DMS 273 (cell line): ENCODE data around the gene ANKUB1.
A peak's percentile ranks its signal among the peaks of the same experiment; 100 is the strongest.
"Not testable (repeated sequence)": the region's sequence is repeated elsewhere in the genome, so short reads cannot be mapped to it uniquely, and the experiment has no call there.

Experiments
- DNase-seq: peaks from one replicate; lab custom pipeline; 2025; ENCODE audit not compliant: unreplicated experiment; lab: John Stamatoyannopoulos, UW

Gene ANKUB1, protein sequence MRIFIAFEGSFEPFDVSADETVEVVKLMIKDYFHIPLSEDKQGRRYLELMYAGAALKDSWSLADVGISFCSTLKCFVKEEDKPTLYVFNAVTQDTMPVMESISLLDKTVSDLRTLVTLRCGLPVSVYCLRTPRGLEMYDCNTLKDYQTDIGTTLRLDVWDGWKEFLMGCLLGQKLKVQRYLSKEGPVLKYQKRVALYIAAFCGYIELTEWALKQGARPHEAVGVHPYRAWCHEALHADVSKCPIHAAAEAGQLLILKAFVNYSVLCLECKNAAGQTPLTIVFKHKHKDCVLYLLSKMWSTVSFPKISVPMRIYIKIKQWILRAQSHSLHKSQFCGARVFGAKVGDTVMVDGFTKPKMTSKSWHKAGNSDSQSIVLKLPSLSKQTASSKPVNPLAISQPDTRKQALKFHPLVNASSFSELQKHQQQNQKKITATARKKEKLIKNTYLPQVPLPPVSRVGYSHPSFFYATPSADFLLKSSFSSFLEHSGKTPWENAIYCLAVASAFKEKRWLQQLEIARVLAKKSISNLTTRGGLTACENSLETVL

GRCh38 chr3:149792452-149793270, at the start of gene ANKUB1:
Gene ANKUB1 (minus strand): TSS chr3:149792554. CDS start chr3:149792366, 188 bp downstream.
- no peak for DNase-seq

DNA sequence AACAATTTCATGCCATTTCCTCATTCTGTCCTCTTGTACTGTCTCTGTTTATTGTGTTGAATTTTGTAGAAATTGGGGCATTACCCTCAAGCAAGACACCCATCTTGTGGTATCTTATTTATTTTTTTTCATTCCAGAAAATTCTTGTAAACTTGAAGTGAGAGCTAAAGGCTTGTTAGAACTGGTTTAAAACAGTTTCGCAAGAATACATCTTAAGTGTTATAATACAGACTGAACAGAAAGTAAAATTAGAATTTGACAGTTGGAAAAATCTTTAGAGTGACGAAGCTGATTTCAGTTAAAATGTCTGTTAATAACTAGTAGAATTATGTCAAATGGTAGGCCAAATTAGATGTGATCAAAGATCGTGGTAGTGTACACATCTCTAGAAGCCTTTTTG, 47.5 kb upstream of the ANKUB1 start:
- DNase-seq: no peak

GRCh38 chr3:149839469-149839868, 47.1 kb upstream of the ANKUB1 start:
- not testable (repeated sequence) for DNase-seq

GRCh38 chr3:149838491-149838890, 46.1 kb upstream of the ANKUB1 start:
- DNase-seq: not testable (repeated sequence)

DNA sequence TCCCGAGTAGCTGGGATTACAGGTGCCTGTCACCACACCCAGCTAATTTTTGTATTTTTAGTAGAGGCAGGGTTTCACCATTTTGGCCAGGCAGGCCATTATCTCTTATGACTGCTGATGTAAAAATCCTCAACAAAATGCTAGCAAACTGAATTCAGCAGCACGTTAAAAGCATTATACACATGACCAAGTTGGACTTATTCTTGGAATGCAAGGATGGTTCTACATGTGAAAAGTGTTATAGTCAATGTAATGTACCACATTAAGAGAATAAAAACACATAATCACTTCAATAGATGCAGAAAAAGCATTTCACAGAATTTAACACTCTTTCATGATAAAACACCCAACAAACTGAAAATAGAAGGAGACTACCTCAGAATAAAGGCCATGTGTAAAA, 40.9 kb upstream of the ANKUB1 start:
- no peak for DNase-seq

DNA sequence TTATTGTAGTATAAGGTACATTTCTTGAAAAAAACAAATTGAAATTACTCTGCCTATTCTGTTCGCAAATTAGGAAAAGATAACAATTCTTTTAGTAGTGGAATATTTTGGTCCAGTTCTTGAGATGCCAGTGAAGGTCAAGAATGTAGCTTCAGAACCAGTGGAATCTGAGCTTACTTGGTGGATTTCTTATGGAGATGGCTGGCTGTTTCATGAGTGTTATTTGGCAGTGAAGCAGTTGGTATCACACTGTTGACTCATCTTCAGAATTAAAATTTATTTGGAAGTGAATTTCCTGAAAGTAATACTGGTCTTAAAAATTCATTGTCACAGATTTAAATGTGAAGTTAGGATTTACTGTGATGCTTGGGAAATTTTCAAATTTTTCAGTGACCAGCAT, 39.7 kb upstream of the ANKUB1 start:
- DNase-seq: no peak

- no peak for DNase-seq
These were observed 39.0 kb upstream of the ANKUB1 start for GRCh38 chr3:149831321-149831720.

DNA sequence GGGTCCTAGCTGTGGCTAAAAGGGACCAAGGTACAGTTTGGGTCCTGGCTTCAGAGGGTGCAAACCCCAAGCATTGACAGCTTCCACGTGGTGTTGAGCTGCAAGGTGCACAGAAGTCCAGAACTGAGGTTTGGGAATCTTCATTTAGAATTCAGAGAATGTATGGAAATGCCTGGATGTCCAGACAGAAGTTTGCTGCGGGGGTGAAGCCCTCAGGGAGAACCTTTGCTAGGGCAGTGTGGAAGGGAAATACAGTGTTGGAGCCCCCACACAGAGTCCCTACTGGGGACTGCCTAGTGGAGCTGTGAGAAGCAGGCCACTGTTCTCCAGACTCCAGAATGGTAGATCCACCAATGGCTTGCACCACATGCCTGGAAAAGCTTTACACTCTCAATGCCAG, 38.5 kb upstream of the ANKUB1 start:
- DNase-seq: peak; percentile 35

DNA sequence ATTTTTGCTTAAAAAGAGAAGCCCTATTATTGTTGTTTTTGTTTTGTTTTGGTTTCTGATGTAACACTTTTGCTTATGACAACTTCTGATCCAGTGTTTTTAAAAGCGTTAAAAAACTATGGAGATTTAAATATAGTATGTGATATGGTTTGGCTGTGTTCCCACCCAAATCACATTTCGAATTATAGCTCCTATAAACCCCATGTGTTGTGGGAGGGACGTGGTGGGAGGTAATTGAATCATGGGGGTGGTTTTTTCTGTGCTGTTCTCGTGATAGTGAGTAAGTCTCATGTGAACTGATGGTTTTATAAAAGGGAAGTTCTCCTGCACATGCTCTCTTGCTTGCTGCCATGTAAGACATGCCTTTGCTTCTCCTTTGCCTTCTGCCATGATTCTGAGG, 37.3 kb upstream of the ANKUB1 start:
- not testable (repeated sequence) for DNase-seq

GRCh38 chr3:149828390-149828789, 36.0 kb upstream of the ANKUB1 start:
- DNase-seq: no peak

GRCh38 chr3:149826636-149827035, 34.3 kb upstream of the ANKUB1 start:
- DNase-seq: no peak

GRCh38 chr3:149820183-149820582, 27.8 kb upstream of the ANKUB1 start:
- no peak for DNase-seq

DNA sequence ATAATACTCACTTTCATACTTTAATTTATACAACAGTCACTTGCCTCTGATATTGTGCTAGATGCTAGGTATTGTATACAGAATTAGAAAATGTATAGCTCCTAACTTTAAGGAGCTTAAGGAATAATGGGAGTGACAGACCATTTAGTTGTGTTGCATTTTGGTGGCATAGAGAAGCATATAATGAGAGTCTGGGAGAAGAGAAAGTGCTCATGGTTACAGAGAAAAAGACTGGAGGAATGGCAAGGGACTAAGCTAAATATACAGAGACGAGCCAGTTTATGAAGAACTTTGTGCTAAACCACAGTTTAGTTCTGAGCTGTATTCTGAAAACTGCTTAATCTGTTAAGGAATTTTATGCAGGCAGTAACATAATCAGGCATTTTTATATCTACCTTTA, 27.1 kb upstream of the ANKUB1 start:
- DNase-seq: no peak

GRCh38 chr3:149816986-149817385, 24.6 kb upstream of the ANKUB1 start:
- DNase-seq: no peak

DNA sequence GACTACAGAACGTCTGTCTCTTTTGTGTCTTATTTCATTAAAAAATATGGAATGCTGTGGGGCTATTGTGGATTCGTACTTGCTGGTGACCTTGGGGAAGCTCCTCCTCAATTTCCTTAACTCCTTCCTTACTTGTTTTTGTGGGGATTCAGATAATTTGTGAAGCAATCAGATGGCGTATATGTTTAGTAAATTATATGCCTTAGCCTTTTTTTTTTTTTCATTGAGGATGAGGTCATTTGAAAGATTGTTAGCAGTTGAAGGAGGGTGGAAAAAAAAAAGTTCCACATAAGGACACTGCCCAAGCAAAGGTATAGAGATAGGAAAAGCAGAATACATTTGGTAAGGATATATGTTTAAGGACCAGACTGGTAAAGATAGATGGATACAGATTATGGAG, 24.0 kb upstream of the ANKUB1 start:
- DNase-seq: no peak

GRCh38 chr3:149815728-149816127, 23.4 kb upstream of the ANKUB1 start:
- no peak for DNase-seq

- no peak for DNase-seq
These were observed 23.0 kb upstream of the ANKUB1 start for GRCh38 chr3:149815321-149815720.

GRCh38 chr3:149813367-149814281, 21.3 kb upstream of the ANKUB1 start:
- DNase-seq: peak; percentile 58

GRCh38 chr3:149812606-149813366, 20.4 kb upstream of the ANKUB1 start, which contains the start of gene RNF13:
Gene RNF13 (plus strand): TSS chr3:149813215. CDS start chr3:149846027, 32,812 bp downstream.
- peak; percentile 98 for DNase-seq

- DNase-seq: no peak
These were observed 19.8 kb upstream of the ANKUB1 start for GRCh38 chr3:149812165-149812605.
